Effector CD4-positive, alpha-beta T cell (primary cell): ENCODE data around the gene CPNE9.

Experiments
- DNase-seq: peaks from one replicate; pipeline ENCODE4 v3.0.0-alpha.2; 2020

CPNE9 gene

DNA sequence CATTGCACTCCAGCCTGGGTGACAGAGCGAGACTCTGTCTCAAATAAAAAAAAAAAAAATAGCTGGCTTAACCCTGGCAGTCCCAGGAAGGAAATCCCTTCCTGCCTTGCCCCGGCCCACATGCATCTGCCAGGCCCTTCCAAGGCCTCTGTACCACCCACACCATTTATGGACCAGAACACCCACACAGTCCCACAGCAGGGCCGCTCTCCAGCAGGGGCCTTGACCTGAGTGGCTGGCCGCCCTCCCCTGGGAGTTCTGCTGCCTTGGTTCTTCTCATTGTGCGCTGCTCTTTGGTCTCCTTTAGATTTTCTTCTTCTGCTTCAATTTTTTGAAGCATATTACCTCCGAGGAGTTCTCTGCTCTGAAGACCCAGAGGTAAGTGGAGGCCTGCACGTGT is 16.1 kb upstream of the CPNE9 start:
- no peak for DNase-seq

DNA sequence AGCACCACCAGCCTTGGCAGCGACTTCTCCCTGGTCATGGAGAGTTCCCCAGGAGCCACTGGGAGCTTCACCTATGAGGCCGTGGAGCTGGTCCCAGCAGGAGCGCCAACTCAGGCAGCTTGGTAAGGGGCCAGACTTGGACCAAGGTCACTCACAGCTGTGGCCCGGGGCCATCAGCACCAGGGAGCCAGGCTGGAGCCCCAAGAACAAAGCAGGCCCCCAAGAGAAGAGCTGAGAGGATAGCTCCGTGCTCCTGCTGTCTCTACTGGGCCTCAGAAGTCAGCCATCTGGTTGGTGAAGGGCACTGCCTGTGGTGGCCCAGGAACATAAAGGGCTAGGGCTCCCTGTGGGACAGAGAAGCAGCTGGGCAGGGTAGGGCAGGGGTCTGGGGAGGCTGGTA is 14.7 kb upstream of the CPNE9 start:
- no peak for DNase-seq

DNA sequence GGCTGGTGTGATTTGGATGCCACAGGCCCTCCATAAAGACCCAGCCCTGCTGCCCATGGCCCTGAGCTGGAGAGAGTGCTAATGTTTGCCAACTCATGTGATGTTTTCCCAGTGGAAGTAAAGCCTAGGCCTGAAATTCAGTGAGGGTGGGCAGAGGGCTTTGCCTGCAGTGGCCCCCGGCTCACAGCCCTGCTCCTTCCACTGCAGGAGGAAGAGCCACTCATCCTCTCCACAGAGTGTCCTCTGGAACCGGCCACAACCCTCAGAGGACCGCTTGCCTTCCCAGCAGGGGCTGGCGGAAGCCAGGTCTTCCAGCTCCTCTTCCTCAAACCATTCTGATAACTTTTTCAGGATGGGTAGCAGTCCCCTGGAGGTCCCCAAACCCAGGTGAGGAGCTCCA is 13.9 kb upstream of the CPNE9 start:
- no peak for DNase-seq

DNA sequence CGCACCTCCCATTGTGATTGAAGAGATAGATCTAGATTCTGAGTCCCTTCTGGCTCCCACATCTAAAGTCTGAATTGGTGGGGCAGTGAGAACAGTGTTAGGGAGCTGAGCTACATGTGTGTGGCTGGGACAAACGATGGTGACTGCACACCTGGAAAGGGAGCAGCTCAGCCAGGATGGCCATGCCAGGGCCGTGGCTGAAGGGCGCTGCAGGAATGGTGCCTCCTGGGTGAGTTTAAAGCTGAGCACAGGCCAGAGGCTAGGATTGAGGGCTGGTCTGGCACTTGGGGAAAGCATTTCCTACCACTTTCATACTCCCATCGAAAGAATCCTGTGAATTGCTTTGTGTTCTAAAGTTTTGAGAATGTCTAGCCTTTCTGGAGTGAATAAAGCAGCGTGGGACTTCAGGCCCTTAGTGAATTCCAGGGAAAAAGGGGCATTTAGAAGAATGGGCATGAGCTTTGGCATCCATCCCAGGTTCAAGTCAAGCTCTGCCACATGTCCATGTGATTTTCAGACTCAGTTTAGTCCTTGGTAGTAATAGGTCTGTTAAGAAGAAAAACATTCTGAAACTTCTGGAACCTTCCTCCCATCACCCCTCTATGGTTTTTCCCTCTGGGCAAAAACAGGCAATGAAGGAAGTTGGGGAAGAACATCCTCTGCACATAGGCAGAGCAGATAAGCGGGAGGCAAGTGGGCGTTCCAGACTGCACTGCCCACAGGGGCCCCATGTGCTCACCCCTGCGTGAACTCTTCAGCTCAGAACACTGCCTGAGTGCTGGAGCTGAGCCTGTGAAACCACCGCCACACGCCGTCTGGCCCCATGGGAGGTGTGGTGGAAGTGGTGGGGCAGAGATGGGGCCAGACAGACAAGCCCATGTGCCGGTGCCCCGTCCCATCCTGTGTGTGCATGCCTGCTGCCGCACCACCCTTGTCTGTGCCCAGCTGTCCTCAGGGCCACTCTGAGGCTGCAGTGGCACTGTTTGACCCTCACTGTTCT is 12.9 kb upstream of the CPNE9 start:
- no peak for DNase-seq

DNA sequence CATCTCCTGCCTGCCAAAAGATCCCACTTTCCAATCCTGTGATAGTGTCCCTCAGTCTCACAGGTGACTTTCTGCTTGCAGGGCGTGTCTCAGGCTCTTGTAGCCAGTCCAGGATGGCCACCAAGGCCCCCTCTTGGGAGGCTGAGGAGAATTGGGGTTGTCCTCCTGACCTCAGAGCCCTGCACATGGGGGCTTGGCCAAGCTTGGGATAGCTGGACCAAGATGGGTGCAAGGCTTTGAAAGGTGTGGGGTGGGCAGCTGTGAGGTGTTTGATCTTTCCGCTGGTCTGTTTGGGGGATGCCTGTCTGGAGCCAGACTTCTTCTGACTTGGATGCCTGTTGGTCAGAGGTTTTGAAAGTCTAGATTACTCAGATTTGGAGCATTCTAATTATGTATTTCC is 12.0 kb upstream of the CPNE9 start:
- no peak for DNase-seq

DNA sequence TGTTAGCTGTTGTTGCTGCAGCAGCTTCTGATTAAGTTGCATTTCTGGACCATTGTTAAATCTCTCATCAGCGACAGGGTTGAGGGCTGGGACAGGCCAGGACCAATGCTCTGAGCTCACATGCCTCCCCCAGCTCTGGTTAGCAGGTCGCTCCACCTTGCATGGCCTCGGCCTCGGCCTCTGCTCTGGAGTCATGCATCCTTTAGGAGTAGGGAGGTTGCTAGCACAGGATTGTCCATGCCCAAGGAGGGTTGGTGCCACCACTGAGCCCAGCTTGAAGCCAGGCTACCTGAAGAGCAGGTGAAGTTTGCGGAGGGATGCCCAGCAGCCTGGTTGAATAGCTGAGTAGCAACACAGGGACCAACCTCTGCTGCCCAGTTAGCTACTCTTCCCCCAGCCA is 11.2 kb upstream of the CPNE9 start:
- DNase-seq = no peak

DNA sequence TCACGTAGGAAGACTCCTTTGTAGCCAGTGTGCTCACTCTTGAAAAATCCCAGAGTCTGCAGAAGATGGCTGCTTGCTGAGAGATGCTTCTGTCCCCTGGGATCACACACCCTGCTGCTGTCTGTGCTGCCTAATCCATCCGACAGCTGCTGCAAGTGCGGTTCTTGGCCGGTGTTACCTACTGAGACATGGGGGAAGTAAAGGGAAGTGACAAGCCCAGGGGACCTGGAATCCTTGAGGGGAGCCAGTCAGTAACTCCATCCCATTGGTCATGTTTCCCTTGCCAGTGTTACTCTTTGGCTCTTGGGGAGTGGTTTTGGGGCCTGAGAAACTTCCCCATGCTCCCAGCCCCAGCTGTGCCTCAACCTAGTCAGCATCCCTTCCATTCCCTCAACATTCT is 8.3 kb upstream of the CPNE9 start:
- DNase-seq = no peak

DNA sequence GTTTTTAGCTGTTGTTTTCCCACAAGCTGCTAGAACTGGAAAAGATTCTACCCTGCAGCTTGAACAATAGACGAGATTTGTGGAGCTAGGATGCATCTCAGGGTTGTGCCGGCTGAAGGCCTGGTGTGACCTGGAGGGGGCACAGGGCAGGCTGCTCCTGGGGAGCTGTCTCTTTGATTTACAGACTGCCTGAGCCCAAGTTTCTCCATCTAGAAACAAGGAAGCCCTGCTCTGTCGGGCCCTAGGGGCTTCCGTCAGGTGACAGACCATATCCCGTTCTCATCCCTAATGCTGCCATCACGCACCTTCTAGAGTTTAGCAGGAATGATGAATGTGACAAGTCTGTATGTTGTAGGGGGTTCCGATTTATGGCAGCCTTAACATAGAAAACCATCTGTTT is 7.9 kb upstream of the CPNE9 start:
- DNase-seq = no peak

DNA sequence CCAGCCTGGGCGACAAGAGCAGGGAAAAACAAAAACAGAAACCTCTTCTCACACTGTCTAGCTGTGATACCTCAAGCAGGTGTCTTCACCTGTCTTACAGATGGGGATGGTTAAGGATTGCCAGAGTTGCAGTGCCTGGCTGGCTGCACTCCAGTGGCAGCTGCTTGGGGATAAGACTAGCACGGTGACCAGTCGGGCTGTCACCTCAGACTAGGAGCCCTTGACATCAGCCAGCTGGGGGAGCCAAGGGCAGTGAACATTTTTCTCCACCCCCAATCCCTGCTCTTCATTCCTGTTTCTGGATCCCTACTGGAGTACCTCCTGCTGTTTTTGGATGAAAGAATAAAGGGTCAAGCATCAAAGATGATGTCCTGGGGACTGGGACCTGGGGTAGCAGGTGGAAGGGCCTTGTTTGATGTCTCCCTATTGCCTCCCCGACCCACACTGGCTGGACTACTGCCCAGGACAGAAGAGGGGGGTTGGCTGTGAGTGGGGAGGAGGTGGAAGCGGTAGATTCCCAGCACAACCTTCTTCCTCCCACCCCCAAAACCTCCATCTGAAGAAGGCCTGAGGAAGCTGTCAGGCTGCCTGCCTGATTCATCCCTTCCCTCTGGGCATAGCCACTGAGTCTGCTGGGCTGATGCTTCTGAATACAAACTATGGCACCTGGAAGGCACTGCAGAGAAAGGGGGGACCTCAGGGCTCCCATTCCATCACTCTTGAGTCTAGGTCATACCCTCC is 7.0 kb upstream of the CPNE9 start:
- no peak for DNase-seq

DNA sequence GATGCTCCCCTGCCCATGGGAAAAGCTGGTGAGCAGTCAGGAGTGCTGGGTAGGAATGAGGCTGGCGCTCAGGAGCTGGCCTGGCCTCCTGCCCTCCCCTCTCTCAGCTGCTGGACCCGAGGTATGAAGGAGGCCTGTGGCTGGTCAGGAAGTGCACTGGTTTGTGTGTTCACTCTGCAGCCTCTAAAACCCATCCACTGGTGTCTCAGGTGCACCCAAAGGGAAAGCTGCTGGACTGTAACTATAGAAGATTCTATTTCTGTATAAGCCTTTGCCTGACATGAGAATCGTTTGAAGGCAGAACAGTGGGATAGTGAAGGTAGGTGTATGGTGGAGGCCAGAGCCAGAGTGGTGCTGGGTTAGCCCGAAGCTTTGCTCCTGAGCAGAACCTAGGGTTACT is 5.7 kb upstream of the CPNE9 start:
- DNase-seq = no peak

DNA sequence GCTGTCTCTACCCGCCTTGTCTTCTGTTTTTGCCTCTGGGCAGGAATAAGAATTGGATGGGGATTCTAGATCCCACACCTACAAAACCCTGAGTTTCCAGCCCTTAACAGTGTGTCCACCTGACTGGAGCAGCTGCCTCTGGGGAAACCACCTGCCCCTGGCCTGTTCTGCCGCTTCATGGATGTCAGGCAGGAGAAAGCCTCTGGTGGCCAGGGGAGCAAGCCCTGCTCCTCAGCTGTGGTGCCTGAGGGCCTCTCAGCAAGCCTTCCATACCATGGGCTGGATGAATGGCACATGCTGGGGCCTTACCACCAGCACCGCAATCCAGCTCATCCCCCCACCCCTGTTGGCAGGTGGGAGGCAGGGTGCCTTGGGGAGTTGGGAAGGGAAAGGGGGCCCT is 5.3 kb upstream of the CPNE9 start:
- no peak for DNase-seq

DNA sequence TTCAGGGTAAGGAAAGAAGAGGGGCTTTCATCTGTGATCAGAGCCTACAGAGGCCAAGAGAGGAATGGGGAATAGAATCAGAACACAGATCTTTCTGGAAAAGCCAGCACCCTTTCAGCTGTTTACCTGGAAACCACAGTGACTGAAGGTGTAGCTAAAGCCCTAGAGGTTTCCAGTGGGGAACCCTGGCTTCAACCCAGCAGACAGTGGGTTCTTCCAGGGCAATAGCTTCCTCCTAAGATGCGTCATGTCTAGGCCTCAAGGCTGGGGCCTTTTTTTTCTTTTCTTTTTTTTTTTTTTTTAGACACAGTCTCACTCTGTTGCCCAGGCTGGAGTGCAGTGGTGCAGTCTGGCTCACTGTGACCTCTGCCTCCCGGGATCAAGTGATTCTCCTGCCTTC is 3.1 kb upstream of the CPNE9 start:
- no peak for DNase-seq

DNA sequence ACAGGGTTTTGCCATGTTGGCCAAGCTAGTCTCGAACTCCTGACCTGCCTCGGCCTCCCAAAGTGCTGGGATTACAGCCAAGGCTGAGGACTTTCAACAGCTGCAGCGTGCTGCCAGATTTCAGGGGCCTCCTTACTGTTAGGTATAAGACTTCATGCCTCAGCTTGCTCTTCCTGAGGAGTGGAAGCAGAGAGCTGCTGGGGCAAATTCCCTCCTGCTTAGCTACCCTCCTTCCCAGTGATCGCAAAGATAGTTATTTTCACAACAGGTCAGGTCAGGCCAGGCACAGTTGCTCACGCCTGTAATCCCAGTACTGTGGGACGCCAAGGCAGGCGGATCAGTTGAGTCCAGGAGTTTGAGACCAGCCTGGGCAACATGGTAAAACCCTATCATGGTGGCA is 2.6 kb upstream of the CPNE9 start:
- DNase-seq = no peak

DNA sequence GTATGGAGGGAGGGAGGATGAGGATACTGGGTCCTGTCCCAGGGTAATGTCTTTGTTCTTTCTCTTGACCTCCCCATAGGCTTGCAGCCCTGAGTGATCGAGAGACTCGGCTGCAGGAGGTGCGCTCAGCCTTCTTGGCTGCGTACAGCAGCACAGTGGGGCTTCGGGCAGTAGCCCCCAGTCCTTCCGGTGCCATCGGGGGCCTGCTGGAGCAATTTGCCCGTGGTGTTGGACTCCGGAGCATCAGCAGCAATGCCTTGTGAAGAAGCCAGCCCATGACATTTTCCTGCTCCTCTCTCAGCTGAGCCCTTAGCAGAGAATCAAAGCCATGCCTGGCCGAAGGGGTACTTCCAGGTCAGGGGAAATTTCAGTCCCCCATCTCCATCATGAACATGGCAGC is 1.9 kb upstream of the CPNE9 start:
- DNase-seq = no peak

DNA sequence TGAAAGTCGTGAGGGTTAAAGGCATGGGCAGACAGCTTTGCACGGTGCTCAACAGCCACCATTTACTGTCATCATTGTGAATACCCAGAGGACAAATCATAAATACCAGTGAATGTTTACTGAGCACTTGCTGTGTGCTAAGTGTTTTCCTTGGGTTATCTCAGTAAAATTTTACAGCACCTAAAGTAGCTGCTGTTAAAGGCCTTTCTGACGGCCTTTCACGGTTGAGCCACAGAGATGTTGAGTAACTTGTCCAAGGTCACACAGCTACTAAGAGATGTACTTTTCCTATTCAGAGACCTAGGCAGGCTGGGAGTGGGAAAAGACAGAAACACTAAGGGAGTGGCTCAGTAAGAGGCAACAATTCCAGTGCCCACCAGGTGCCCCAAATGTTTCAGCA is 393 bp upstream of the CPNE9 start:
- DNase-seq = no peak

DNA sequence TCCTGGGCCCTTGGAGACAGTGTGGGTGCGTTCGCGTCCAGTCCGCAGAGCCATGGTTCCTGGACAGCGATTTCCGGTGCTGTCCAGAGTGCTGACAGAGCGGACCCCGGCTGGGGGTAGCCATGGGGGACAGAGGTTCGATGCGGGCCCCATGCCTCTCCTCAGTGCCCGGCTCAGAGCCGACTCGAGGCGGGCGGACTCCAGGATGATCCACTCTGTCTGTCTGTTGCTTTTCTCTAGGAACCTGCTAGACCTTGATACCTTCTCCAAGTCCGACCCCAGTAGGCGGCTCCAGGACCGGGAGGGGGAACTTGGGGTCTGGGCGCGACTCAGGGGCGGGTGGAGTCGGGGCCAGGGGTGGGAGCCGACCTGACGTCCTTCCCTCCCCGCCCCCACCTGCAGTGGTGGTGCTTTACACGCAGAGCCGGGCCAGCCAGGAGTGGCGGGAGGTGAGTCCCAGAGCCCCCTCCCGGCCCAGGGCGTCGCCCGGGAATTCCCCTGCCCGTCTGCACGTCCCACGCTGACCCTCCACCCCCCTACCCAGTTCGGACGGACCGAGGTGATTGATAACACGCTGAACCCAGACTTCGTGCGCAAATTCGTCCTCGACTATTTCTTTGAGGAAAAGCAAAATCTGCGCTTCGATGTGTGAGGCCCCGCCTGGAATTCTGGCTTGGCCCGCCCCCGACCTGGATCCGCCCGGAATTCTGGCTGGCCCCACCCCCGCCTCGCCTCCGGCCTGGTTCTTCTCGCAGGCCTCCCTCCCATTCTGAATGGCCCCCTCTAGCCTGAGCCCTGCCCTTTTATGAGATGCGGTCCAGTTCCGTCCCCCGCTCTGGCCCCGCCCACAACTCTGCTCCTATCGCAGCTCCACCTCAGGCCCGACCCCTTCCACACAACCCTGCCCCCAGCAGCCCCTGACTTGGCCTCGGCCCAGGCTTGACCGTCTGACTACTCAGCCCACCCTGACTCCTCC is 1.0 kb downstream of the CPNE9 start:
- DNase-seq = no peak

DNA sequence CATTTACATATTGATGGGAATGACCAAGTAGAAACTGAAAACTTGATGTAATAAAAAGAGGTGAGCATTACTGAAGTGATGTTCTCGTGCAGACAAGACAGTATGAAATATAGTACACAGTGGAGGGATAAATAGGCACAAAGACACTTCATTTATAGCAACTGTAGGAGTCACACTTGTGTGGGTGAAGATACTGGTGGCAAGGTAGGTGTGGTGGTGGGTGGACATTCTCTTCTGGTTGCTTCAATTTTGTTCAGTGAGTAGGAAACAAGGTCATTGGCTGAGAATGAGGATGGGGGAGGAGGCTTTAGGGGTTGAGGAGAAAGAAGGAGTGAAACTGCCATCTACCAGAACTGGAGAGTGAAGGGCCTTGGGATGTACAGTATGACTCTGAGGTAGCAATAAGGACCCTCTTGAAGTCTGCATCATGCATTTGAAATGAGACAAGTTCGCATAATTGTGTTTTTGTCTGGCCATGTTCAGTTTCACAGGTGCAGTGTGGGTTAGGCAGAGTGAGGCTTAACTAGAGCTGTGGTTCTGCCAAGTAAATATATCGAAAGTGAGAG is 6.6 kb downstream of the CPNE9 start:
- no peak for DNase-seq

DNA sequence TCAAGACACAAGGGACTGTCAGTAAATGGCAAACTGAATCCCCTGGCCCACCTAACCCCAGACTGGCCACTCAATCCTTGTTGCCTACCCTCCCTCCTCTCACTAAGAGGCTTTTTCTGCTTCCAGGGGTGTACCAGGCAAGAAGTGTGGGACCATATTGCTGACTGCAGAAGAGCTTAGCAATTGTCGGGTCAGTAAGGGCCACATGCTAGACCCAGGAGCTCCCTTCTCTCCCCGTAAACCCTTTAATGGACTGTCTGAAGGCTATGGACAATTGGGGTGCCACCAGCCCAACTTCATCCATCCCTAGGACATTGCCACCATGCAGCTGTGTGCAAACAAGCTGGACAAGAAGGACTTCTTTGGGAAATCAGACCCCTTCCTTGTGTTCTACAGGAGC is 8.8 kb downstream of the CPNE9 start:
- no peak for DNase-seq

DNA sequence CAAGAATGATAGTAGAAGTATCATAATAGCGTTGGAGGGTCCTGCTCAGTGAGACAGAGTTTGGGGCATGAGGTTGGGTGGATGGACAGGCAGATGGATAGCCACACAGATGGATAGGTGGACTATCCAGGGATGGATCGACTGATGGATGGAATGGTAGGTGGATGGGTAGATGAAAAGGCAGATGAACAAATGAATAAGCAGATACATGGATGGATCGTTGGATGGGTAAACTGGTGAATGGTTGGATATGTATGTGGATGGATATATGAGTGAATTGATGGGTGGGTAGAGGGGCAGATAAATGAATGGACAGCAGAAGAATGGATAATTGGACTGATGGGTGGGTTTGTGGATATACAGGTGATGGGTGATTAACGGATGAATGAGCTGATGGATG is 9.5 kb downstream of the CPNE9 start:
- DNase-seq = no peak

DNA sequence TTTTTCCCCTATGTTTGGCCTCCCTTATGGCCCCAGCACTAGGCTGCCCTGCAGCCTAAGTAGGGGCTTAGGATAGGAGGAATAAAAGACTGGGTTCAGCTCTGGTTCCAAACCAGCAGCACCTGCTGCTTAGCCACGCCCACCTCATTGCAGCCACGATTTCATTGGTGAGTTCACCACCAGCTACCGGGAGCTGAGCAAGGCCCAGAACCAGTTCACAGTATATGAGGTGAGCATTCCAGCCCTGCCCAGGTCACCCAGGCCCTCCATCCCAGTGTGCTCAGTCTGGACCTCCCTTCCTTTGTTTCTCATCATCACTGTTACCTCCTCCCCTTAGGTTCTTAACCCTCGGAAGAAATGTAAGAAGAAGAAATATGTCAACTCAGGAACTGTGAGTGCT is 11.5 kb downstream of the CPNE9 start:
- DNase-seq = no peak

DNA sequence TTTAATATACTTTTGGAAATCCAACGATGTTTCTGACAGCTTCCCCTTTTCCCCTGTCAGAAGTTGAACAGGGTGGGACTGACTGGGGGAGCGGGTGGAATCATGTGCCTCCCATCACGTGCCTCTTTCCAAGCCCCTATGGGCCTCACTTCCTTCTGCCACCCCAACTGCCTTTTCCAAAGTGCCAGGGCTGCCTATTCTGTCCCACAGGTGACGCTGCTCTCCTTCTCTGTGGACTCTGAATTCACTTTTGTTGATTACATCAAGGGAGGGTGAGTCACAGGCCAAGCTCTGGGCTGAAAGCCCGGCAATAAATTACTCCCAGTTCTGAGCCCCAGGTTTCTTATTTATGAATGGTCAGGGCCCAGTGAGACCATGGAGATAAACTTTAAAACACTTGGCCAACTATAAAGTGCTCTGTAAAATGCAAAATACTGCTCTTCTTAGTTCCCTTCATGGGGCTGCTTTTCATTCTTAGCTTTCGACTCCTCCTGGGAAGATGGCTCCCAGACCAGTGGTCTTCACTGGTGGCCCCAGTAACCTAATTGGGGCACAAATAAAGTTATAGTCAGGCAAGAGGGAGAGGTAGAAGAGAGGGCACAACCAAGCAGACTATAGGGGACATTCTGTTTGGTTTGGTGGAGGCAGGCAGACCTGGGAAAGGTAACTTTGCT is 12.3 kb downstream of the CPNE9 start:
- DNase-seq = no peak
